ENCODE data around the gene GAPVD1. TPM values are rescaled to one million over a fixed set of nuclear protein-coding genes. Genes with fewer than 3 reads are reported as not detected.

GAPVD1 gene
- total RNA-seq, 1 experiment from 2014 or later: 39.5 TPM

DNA sequence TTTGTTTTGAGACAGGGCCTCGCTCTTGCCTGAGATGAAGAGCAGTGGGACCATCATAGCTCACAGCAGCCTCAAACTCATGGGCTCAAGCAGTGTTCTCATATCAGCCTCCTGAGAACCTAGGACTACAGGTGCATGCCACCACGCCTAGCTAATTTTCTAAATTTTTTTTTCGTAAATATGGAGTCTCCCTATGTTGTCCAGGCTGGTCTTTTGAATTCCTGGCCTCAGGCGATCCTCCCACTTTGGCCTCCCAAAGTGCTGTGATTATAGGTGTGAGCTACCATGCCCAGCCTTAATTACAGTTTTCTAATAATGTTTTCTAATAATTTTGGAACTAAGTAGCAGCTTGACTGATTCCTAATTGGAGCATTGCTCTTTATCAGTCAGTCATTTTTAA lies 15.1 kb downstream of the GAPVD1 start:
- DNase-seq: no peak
- Histone ChIP-seq H3K23ac (ENCODE audit: insufficient read length, low read depth, low read length) (no peak overlapping the region), H3K79me1 (ENCODE audit: insufficient read depth, low read depth, low read length, poor library complexity, severe bottlenecking) (no peaks in the 10 kb centered on the region), H3K23me2 (ENCODE audit: insufficient read length, low read depth, low read length, poor library complexity, severe bottlenecking) (no peaks in the 10 kb centered on the region), H4K20me1 (ENCODE audit: control insufficient read depth, insufficient read depth, insufficient read length) (no peaks in the 10 kb centered on the region), H3K18ac (ENCODE audit: insufficient read length, low read depth, low read length) (no peak overlapping the region), H3K4me1 (ENCODE audit: insufficient read depth, low read length) (no peaks in the 10 kb centered on the region), H4K8ac (replicated peaks; ENCODE audit: insufficient read length, low read depth, low read length) (no peak overlapping the region), H4K5ac (ENCODE audit: insufficient read length, low read depth, low read length) (no peak overlapping the region), H3K4me2 (ENCODE audit: insufficient read depth, insufficient read length, low read length) (no peak overlapping the region), H3T11ph (ENCODE audit: low read length) (no peak overlapping the region), H3K27me3 (ENCODE audit: insufficient read depth, low read length) (no peaks in the 10 kb centered on the region), H3K4ac (ENCODE audit: low read depth, low read length) (no peak overlapping the region), H4K91ac (ENCODE audit: insufficient read length, low read depth, low read length) (no peak overlapping the region), H3K56ac (ENCODE audit: insufficient read length, low read depth, low read length) (no peak overlapping the region), H3K9me3 (ENCODE audit: control insufficient read depth, low read depth, low read length) (no peaks in the 10 kb centered on the region), H3K9ac (ENCODE audit: extremely low read depth, insufficient read length, low read length) (no peak overlapping the region), H2AK5ac (ENCODE audit: insufficient read length, low read length) (no peak overlapping the region), H3K27ac (ENCODE audit: insufficient read length, low read depth, low read length) (no peak overlapping the region), H2AFZ (ENCODE audit: low read length) (no peak overlapping the region), H2BK20ac (ENCODE audit: low read depth, low read length, poor library complexity, severe bottlenecking) (no peak overlapping the region), H3K14ac (ENCODE audit: insufficient read depth, low read length) (no peak overlapping the region), H3K79me2 (ENCODE audit: insufficient read depth, low read length) (peaks cover 7% of the 10 kb centered on the region; the same call in 1 of the 2 replicates), H2BK15ac (ENCODE audit: low read depth, low read length) (no peak overlapping the region), H2BK5ac (ENCODE audit: insufficient read length, low read length) (no peak overlapping the region), H2BK12ac (ENCODE audit: insufficient read length, low read depth, low read length) (no peak overlapping the region), H2BK120ac (ENCODE audit: low read depth, low read length, poor library complexity, severe bottlenecking) (no peak overlapping the region)
- Mint-ChIP-seq H3K27ac (no peak overlapping the region; a peak in 2 of 7 replicates), H3K36me3 (ENCODE audit: insufficient read depth in 1 of 3, low read depth in 3 of 3) (no peaks in the 10 kb centered on the region; a peak in 1 of 7 replicates), H3K4me3 (no peak overlapping the region), H3K27me3 (ENCODE audit: low read depth) (no peaks in the 10 kb centered on the region), H3K9me3 (no peaks in the 10 kb centered on the region), H3K4me1 (peaks cover 18 to 20% of the 10 kb centered on the region in 2 experiments)
- TF ChIP-seq, protein P1, sequence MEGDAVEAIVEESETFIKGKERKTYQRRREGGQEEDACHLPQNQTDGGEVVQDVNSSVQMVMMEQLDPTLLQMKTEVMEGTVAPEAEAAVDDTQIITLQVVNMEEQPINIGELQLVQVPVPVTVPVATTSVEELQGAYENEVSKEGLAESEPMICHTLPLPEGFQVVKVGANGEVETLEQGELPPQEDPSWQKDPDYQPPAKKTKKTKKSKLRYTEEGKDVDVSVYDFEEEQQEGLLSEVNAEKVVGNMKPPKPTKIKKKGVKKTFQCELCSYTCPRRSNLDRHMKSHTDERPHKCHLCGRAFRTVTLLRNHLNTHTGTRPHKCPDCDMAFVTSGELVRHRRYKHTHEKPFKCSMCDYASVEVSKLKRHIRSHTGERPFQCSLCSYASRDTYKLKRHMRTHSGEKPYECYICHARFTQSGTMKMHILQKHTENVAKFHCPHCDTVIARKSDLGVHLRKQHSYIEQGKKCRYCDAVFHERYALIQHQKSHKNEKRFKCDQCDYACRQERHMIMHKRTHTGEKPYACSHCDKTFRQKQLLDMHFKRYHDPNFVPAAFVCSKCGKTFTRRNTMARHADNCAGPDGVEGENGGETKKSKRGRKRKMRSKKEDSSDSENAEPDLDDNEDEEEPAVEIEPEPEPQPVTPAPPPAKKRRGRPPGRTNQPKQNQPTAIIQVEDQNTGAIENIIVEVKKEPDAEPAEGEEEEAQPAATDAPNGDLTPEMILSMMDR (conservative IDR thresholded peaks at IDR 0.05): no peak
- no CpG with 5 or more reads among the region's 4 CpGs for WGBS (ENCODE audit: extremely low coverage, insufficient read length, low lambda C conversion rate)

Data from H9 (cell line).